HPDE6-E6E7 (cell line): Measurements from ENCODE around the gene TYSND1.
"Not testable (repeated sequence)": the region's sequence is repeated elsewhere in the genome, so short reads cannot be mapped to it uniquely, and the experiment has no call there.

ENCODE experiments used
- DNase-seq: peaks from one replicate; pipeline ENCODE4 v3.0.0; 2011; ENCODE audit warnings: missing footprints; ENCODE audit errors: extremely low spot score

Gene TYSND1

DNA sequence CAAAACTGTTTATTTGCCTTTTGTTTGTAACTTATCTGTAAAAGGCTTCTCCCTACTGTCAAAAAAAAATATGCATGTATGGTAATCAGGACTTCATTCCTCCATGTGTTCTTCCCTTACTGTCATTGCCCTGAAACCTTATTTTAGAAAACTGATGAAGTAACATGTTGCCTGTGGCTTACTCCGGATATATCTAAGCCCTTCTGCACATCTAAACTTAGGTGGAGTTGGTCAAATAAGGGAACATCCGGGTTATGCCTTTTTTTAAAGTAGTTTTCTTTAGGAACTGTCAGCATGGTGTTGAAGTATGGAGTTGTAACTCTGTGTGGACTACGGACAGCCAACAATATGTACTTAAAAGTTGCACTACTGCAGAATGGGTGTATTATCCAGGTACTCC is 17.7 kb upstream of the TYSND1 start:
- DNase-seq = no peak

DNA sequence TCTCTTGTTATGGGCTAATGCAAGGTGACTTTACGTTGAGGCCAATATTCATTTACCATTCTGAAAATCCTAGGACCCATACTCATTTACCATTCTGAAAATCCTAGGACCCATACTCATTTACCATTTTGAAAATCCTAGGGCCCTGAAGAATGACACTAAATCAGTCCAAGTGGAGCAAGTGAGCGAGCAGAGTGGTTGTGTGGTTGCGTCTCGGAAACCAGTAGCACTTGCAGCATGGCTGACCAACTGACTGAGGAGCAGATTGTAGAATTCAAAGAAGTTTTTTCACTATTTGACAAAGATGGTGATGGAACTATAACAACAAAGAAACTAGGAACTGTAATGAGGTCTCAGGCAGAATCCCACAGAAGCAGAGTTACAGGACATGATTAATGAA is 16.9 kb upstream of the TYSND1 start:
- no peak for DNase-seq

DNA sequence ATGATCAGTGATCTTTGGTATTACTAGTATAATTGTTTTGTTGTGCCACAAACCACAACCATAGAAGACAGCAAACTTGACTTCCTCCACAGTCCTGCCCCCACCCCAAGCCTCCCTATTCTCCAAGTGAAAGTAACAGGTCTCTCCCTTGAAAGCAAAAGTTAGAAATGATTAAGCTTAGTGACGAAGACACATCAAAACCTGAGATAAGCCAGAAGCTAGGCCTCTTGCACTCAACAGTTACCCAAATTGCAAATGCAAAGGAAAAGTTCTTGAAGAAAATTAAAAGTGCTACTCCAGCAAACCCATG is 16.3 kb upstream of the TYSND1 start:
- DNase-seq = no peak

DNA sequence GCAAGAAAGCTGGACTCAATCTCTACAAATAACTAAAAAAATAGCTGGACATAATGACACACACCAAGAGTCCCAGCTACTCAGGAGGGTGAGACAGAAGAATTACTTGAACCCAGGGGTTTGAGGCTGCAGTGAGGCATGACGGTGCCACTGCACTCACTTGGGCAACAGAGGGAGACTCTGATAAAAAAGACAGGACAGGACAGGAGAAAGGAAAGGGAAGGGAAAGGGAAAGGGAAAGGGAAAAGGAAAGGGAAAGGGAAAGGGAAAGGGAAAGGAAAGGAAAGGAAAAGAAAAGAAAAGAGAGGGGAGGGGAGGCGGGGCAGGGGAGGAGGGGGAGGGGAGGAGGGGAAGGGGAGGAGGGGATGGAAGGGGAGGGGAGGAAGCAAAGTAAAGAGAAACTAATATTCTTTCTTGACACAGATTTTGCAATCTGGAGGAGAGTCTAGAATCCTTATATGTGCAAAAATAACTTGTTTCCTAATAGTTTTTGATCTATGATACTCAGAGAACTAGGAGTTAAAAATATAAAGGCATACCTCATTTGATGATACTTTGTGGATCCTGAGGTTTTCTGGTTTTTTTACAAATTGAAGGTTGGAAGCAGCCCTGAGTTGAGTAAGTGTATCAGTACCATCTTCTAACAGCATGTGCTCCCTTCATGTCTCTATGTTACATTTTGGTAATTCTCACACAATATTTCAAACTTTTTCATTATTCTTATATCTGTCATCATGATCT is 15.8 kb upstream of the TYSND1 start:
- no peak for DNase-seq

- no peak for DNase-seq
Measured at GRCh38 chr10:70160798-70161197, 14.3 kb upstream of the TYSND1 start.

DNA sequence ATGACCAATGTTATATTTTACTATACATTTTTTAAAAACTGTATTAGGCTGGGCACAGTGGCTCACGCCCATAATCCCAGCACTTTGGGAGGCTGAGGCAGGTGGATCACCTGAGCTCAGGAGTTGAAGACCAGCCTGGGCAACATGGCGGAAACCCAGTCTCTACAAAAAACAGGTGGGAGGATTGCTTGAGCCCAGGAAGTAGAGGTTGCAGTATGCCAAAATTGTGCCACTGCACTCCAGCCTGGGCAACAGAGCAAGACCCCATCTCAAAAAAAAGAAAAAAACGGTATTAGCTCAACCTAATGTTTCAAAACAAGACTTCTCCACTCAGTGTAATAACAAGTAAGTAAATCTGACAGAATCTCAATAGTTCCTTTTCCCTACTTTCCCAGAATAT is 12.9 kb upstream of the TYSND1 start:
- DNase-seq = not testable (repeated sequence)

DNA sequence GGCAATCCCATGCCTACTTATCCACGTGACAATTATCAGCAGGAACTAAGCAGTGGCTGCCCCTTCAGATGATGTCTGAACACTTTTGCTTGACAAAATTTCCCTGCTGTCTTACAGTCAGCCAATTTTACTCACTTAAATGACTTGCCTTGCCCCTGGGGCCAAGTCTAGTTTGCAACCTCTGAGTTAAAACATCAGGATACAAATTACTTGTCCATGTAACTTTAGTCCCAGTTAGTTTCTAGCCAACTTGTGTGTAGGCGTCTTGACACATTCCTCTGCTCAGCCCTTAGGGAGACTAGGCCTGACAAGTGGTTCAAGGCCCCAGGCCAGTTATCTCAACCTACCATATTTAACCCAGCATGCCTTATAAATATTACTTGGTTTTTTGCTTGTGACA is 11.6 kb upstream of the TYSND1 start:
- no peak for DNase-seq

- DNase-seq = no peak
Measured at GRCh38 chr10:70155255-70155838, 8.8 kb upstream of the TYSND1 start.

- DNase-seq = no peak
Measured at GRCh38 chr10:70148516-70148915, 2.0 kb upstream of the TYSND1 start.

GRCh38 chr10:70147259-70147625 is 742 bp upstream of the TYSND1 start:
- DNase-seq = no peak

GRCh38 chr10:70145666-70146488 is 623 bp downstream of the TYSND1 start:
- DNase-seq = peak; percentile 41

GRCh38 chr10:70145166-70145665 is 1.3 kb downstream of the TYSND1 start:
- DNase-seq = no peak

GRCh38 chr10:70144372-70145110 is 2.0 kb downstream of the TYSND1 start:
- no peak for DNase-seq

DNA sequence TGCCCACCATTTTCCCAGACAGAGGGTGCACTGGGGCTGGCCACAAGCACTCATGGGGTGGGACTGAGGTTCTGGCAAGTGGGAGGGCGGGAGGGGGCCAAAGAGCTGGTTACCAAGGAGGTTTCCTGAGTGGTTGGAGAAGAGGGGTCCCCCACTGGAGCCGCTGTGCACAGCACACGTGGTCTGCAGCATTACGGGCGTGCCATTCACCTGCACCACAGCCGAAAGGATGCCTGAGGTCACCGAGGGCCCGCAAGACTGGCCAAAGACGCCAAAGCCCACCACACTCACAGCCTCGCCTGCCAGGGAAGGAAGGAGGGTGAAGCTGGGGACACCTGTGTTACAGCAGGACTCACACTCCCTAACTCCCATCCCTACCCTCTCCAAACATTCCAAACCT is 3.9 kb downstream of the TYSND1 start:
- DNase-seq = no peak

GRCh38 chr10:70140297-70140696 is 6.2 kb downstream of the TYSND1 start:
- no peak for DNase-seq

GRCh38 chr10:70139997-70140250 is 6.6 kb downstream of the TYSND1 start:
- no peak for DNase-seq

DNA sequence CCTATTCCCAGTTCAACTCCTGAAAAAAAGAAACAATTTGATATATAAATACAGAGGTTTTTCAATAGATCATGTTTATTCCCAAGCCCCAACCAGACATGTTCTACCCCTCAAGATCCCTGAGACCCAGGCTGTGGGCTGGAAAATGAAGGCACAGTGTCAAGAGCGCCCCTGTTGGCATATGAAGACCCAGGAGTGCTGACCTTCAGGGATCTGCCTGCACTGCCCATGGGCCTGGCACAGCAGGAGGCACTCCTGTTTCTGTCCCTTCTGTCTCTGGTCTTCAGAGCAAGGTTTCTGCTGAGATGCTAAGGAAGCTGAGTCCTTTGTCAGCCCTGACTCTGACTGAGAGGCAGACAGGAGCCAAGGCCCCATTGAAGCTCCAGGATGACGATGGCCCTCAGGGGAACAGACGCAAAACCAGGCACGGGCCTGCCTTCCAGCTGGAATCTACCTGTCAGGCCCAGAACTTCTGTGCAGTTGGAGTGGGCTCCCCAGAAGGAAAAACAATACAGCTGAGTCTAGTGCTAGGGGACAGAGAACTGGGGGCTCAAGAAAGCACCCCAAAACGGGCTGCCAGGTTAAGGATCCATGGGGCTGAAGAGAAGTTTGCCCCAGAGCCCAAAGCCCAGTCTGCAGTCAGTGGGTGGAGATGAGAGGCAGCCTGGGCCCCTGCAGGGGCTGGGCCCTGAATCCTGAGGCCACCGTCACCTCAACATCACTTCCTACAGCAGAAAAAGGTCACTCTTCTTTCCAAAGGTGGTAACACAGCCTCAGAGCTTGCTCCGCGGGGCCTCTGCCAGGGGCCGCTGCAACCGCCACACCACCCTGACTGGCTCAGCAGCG is 7.1 kb downstream of the TYSND1 start:
- no peak for DNase-seq

GRCh38 chr10:70137927-70138883 is 8.3 kb downstream of the TYSND1 start:
- no peak for DNase-seq

DNA sequence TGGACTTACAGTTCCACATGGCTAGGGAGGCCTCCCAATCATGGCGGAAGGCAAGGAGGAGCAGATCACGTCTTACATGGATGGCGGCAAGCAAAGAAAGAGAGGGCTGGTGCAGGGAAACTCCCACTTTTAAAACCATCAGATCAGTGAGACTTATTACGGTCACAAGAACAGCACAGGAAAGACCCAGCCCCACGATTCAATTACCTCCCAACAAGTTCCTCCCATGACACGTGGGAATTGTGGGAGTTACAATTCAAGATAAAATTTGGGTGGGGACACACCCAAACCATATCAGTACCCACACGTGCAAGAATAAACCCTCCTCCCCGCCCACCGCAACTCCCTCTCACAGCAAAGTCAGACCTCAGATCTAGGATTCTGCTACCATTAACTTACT is 9.4 kb downstream of the TYSND1 start:
- no peak for DNase-seq

GRCh38 chr10:70135684-70136083 is 10.8 kb downstream of the TYSND1 start:
- DNase-seq = no peak
